GM20000 (cell line): ENCODE results near the gene APBB3.

Experiments
- DNase-seq: peaks from one replicate; pipeline ENCODE4 v3.0.0; 2012; ENCODE audit warnings: low spot score
- CTCF ChIP-seq: IDR thresholded peaks from 2 replicates; pipeline ENCODE4 v1.5.1; 2012; ENCODE audit warnings: mild to moderate bottlenecking, control low read depth; ENCODE audit errors: extremely low read depth, missing control alignments

The APBB3 gene

GRCh38 chr5:140551872-140552271, 12.5 kb downstream of the APBB3 start:
- TF ChIP-seq CTCF = no peak
- DNase-seq = no peak

GRCh38 chr5:140550147-140551079, 14.0 kb downstream of the APBB3 start:
- DNase-seq = no peak
- no peak for TF ChIP-seq CTCF

GRCh38 chr5:140549237-140550144, 14.9 kb downstream of the APBB3 start:
- no peak for DNase-seq
- TF ChIP-seq CTCF = no peak

GRCh38 chr5:140548791-140549190, 15.6 kb downstream of the APBB3 start:
- TF ChIP-seq CTCF = no peak
- DNase-seq = no peak

GRCh38 chr5:140548300-140548688, 16.1 kb downstream of the APBB3 start:
- no peak for DNase-seq
- TF ChIP-seq CTCF = no peak

GRCh38 chr5:140547508-140548299, 16.7 kb downstream of the APBB3 start, which contains the start of gene EIF4EBP3:
EIF4EBP3 (plus strand) TSS chr5:140547662; CDS start chr5:140547738, 76 bp downstream.
- DNase-seq = peak; percentile 85
- no peak for TF ChIP-seq CTCF
